Endothelial cell (in vitro differentiated cells): ENCODE measurements around the gene AVEN. TPM values are rescaled to one million over a fixed set of nuclear protein-coding genes. Genes with fewer than 3 reads are reported as not detected.

Source experiments
- DNase-seq: peaks from one replicate; pipeline ENCODE4 v3.0.0; 2021; ENCODE audit warnings: low spot score
- H3K27ac Mint-ChIP-seq: one replicate; pipeline ENCODE4 v1.8.0; 2021; ENCODE audit warnings: mixed read lengths, inconsistent platforms; ENCODE audit not compliant: unreplicated experiment
- H3K27me3 Mint-ChIP-seq: one replicate; pipeline ENCODE4 v1.8.0; 2021; ENCODE audit warnings: mild to moderate bottlenecking, moderate library complexity, mixed read lengths, inconsistent platforms; ENCODE audit not compliant: unreplicated experiment
- H3K36me3 Mint-ChIP-seq: one replicate; pipeline ENCODE4 v1.8.0; 2021; ENCODE audit warnings: mild to moderate bottlenecking, low read depth, mixed read lengths, inconsistent platforms; ENCODE audit not compliant: unreplicated experiment
- H3K4me1 Mint-ChIP-seq: one replicate; pipeline ENCODE4 v1.8.0; 2021; ENCODE audit warnings: mild to moderate bottlenecking, mixed read lengths, inconsistent platforms; ENCODE audit not compliant: unreplicated experiment
- H3K4me3 Mint-ChIP-seq: one replicate; pipeline ENCODE4 v1.8.0; 2021; ENCODE audit warnings: mild to moderate bottlenecking, mixed read lengths, inconsistent platforms; ENCODE audit not compliant: unreplicated experiment
- H3K9me3 Mint-ChIP-seq: one replicate; pipeline ENCODE4 v1.8.0; 2021; ENCODE audit warnings: mixed read lengths, inconsistent platforms; ENCODE audit not compliant: unreplicated experiment
- total RNA-seq: library from RNA; stranded (reverse); fragmentation: NEBNext Ultra II Directional; extraction: Animal tissue kit (Norgen Biotek cat#: 25700); gene quantifications from one replicate; pipeline ENCODE4 v1.2.1, GENCODE V29; 2021; ENCODE audit not compliant: unreplicated experiment
- TF ChIP-seq, protein P1 (sequence below): fragments of 200-600 bp; sonication (generic); IDR thresholded peaks from one replicate; pipeline ENCODE4 v1.5.0; 2021; ENCODE audit warnings: antibody characterized with exemption; ENCODE audit not compliant: unreplicated experiment

AVEN gene
- total RNA-seq, 1 donor from 2014 or later, result 14.8 TPM

DNA sequence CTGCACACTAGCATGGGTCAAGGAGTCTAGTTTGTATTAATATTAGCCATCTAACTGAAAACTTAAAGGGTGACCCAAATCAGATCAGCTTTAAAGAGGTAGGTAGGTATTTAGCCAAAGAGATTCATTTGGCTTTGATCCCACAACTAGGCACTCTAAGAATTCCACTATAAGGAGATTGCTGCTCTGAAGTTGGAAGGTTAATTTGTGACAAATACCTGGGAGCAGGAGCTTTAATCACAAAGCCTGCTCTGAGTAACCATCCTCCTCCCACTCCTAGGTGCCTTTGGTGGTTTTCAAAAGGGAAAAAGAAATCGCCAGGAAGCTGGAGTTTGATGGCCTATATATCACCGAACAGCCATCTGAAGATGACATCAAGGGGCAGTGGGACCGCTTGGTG, 191.0 kb downstream of the AVEN start:
- Mint-ChIP-seq H3K4me3 (no peak overlapping the region), H3K4me1 (peaks cover 6% of the 10 kb centered on the region), H3K27ac (no peak overlapping the region), H3K27me3 (no peaks in the 10 kb centered on the region), H3K36me3 (no peaks in the 10 kb centered on the region), H3K9me3 (no peaks in the 10 kb centered on the region)
- TF ChIP-seq, protein P1, sequence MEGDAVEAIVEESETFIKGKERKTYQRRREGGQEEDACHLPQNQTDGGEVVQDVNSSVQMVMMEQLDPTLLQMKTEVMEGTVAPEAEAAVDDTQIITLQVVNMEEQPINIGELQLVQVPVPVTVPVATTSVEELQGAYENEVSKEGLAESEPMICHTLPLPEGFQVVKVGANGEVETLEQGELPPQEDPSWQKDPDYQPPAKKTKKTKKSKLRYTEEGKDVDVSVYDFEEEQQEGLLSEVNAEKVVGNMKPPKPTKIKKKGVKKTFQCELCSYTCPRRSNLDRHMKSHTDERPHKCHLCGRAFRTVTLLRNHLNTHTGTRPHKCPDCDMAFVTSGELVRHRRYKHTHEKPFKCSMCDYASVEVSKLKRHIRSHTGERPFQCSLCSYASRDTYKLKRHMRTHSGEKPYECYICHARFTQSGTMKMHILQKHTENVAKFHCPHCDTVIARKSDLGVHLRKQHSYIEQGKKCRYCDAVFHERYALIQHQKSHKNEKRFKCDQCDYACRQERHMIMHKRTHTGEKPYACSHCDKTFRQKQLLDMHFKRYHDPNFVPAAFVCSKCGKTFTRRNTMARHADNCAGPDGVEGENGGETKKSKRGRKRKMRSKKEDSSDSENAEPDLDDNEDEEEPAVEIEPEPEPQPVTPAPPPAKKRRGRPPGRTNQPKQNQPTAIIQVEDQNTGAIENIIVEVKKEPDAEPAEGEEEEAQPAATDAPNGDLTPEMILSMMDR, result no peak
- no peak for DNase-seq

DNA sequence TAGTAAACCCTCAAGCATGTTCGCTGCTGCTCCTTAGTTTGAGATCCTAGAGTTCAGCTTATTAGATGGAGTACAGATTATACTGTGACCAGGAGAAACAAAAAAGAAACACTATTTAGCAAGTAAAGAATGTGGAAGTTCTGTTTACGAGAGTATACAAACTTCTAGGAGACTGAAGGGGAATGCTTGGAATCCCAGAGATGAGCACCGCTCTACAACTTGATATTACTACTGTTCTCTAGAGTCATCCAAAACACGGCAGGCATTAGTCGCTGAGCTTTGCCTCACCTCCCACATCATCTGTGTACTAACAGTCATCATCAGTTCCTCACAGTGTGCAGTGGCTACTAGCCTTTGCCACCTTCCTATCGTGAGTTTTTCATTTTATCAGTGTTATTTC, 192.1 kb downstream of the AVEN start:
- TF ChIP-seq, protein P1, result no peak

DNA sequence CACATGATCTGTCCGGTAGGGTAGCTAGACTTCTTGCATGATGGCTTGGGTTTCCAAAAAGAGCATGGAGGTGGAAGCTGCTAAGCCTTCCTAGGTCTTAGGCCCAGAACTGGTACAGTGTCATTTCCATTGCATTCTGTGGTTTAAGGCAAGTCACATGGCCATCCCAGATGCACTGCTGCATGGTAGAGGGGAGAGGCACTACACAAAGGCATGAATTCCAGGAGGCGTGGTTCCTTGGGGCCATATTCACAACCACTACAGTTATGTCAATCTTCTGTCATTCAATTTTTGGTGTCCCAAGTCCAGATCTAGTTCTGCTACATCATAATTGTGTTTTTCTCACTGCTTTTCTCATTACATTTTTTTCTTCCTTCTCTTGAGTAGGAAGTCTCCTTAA, 192.9 kb downstream of the AVEN start:
- peaks cover 6% of the 10 kb centered on the region for H3K4me1 Mint-ChIP-seq
- DNase-seq, result no peak

More for the DNA sequence above, 192.1 kb downstream of the AVEN start:
- Mint-ChIP-seq H3K4me1 (peaks cover 6% of the 10 kb centered on the region), H3K27ac (no peak overlapping the region), H3K4me3 (no peak overlapping the region), H3K27me3 (peaks cover 3% of the 10 kb centered on the region), H3K9me3 (no peaks in the 10 kb centered on the region), H3K36me3 (no peaks in the 10 kb centered on the region)
- DNase-seq, result no peak

DNA sequence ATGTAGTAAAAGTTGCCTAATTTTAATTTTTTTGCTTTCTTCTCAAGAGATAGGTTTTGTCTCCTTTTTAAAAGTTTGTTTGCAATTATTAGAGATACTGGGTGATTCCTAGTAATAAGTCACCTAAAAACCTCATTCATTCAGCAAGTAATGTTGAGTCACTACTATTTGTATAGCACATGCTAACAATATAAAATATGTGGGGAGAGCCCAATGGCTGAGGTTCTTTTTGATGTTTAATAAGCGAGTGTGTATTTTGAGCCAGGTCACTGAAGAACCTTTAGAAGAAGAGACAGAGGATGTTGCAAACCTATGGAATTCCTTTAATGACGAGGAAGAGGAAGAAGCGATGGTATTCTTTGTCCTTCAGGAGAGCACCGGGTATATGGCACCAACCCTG, 194.4 kb downstream of the AVEN start:
- no peak for DNase-seq
- no peak overlapping the region for H3K27ac Mint-ChIP-seq
- peaks cover 5% of the 10 kb centered on the region for H3K27me3 Mint-ChIP-seq
- H3K9me3 Mint-ChIP-seq, result no peaks in the 10 kb centered on the region
- peaks cover 6% of the 10 kb centered on the region for H3K4me1 Mint-ChIP-seq
- no peak overlapping the region for H3K4me3 Mint-ChIP-seq
- TF ChIP-seq, protein P1, result no peak
- no peaks in the 10 kb centered on the region for H3K36me3 Mint-ChIP-seq

More for the DNA sequence above, 192.9 kb downstream of the AVEN start:
- Mint-ChIP-seq H3K4me3 (no peak overlapping the region), H3K36me3 (no peaks in the 10 kb centered on the region), H3K27me3 (peaks cover 3% of the 10 kb centered on the region), H3K27ac (no peak overlapping the region), H3K9me3 (no peaks in the 10 kb centered on the region)
- TF ChIP-seq, protein P1, result no peak

DNA sequence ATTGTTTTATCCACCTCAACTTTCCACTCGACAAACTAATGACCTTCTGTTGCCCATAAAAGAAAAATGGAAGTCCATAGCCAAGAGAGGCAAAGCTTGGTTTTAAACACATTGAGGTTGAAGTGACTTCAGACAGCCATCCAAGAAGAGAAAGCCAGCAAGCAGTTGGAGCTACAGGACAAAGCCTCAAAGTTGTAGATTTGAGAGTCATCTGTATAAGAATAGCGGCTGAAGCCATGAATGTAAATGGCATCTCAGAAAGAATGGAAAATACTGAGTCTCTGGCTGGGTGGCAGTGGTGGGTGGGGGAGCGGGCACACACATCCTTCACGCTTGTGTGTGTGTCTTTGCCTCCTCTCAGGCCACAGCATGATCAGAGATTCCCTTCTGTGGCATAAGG, 194.8 kb downstream of the AVEN start:
- Mint-ChIP-seq H3K27ac (no peak overlapping the region), H3K4me1 (peaks cover 6% of the 10 kb centered on the region), H3K9me3 (no peaks in the 10 kb centered on the region), H3K36me3 (no peaks in the 10 kb centered on the region), H3K4me3 (no peak overlapping the region), H3K27me3 (peaks cover 5% of the 10 kb centered on the region)
- TF ChIP-seq, protein P1, result no peak
- no peak for DNase-seq
